Measurements from ENCODE around the gene CANX. TPM values are rescaled to one million over a fixed set of nuclear protein-coding genes. Genes with fewer than 3 reads are reported as not detected.

CANX gene
- total RNA-seq, 1 experiment from 2014 or later = 224 TPM

DNA sequence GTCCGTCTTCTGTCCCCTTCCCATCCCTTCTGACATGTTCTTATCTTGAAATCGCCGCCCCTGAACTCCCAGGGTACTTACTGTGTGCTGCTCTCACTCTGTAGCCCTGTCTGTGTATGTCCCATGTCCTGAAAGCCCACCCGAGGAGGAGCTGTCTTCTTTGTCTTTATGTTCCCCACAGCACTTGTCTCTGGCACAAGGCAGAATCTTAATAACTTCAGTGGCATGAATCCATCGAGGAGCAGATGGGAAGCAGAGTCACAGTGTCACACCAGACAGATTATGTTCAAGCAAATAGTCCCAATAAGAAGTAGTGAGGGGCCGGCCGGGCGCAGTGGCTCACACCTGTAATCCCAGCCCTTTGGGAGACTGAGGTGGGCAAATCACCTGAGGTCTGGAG lies 65.3 kb downstream of the CANX start:
- no peak for DNase-seq
- peaks cover 15% of the 10 kb centered on the region; the same call in 1 of the 2 replicates for H3K36me3 ChIP-seq (ENCODE audit: insufficient read depth, low read length)
- peaks cover 84% of the 10 kb centered on the region for H3K79me2 ChIP-seq (ENCODE audit: low read length)
- H3K27ac ChIP-seq (ENCODE audit: low read length) = no peak overlapping the region
- no peak overlapping the region for H3K4me3 ChIP-seq (ENCODE audit: low read length)
- H4K20me1 ChIP-seq (ENCODE audit: insufficient read depth, low read depth, low read length) = peaks cover 22% of the 10 kb centered on the region
- H3K9me3 ChIP-seq (ENCODE audit: low read length) = no peaks in the 10 kb centered on the region
- no peak overlapping the region for H2AFZ ChIP-seq (ENCODE audit: low read length)
- no peak overlapping the region for H3K9ac ChIP-seq (ENCODE audit: low read length)
- peaks cover 36% of the 10 kb centered on the region for H3K4me1 ChIP-seq (ENCODE audit: low read length)
- no peak overlapping the region for H3K4me2 ChIP-seq (ENCODE audit: low read depth, low read length, poor library complexity, severe bottlenecking)
- H3K27me3 ChIP-seq (ENCODE audit: low read length) = no peaks in the 10 kb centered on the region
- H3K9me2 ChIP-seq (replicated peaks; ENCODE audit: insufficient read depth, low read length) = no peaks in the 10 kb centered on the region

- no peaks in the 10 kb centered on the region for H3K9me3 ChIP-seq (ENCODE audit: low read length)
- H3K4me2 ChIP-seq (ENCODE audit: low read depth, low read length, poor library complexity, severe bottlenecking) = no peak overlapping the region
- H3K4me3 ChIP-seq (ENCODE audit: low read length) = no peak overlapping the region
- peaks cover 74% of the 10 kb centered on the region for H3K79me2 ChIP-seq (ENCODE audit: low read length)
- H4K20me1 ChIP-seq (ENCODE audit: insufficient read depth, low read depth, low read length) = peaks cover 22% of the 10 kb centered on the region
- no peak overlapping the region for H3K9ac ChIP-seq (ENCODE audit: low read length)
- peaks cover 23% of the 10 kb centered on the region for H3K4me1 ChIP-seq (ENCODE audit: low read length)
- no peak overlapping the region for H3K27ac ChIP-seq (ENCODE audit: low read length)
- no peak for DNase-seq
- H3K36me3 ChIP-seq (ENCODE audit: insufficient read depth, low read length) = peaks cover 17% of the 10 kb centered on the region; the same call in 1 of the 2 replicates
- H3K27me3 ChIP-seq (ENCODE audit: low read length) = no peaks in the 10 kb centered on the region
- H2AFZ ChIP-seq (ENCODE audit: low read length) = no peak overlapping the region
- H3K9me2 ChIP-seq (replicated peaks; ENCODE audit: insufficient read depth, low read length) = no peaks in the 10 kb centered on the region
Observed at GRCh38 chr5:179765400-179765799, 66.6 kb downstream of the CANX start.

GRCh38 chr5:179766021-179766725 lies 67.4 kb downstream of the CANX start:
- no peak for DNase-seq
- Histone ChIP-seq H3K4me1 (ENCODE audit: low read length) (peaks cover 22% of the 10 kb centered on the region), H3K27ac (ENCODE audit: low read length) (no peak overlapping the region), H3K4me2 (ENCODE audit: low read depth, low read length, poor library complexity, severe bottlenecking) (no peak overlapping the region), H2AFZ (ENCODE audit: low read length) (no peak overlapping the region), H3K79me2 (ENCODE audit: low read length) (peaks cover 69% of the 10 kb centered on the region), H3K9ac (ENCODE audit: low read length) (no peak overlapping the region), H3K36me3 (ENCODE audit: insufficient read depth, low read length) (peaks cover 24% of the 10 kb centered on the region; the same call in 1 of the 2 replicates), H3K4me3 (ENCODE audit: low read length) (no peak overlapping the region), H3K9me3 (ENCODE audit: low read length) (no peaks in the 10 kb centered on the region), H4K20me1 (ENCODE audit: insufficient read depth, low read depth, low read length) (peaks cover 22% of the 10 kb centered on the region), H3K9me2 (replicated peaks; ENCODE audit: insufficient read depth, low read length) (no peaks in the 10 kb centered on the region), H3K27me3 (ENCODE audit: low read length) (no peaks in the 10 kb centered on the region)

GRCh38 chr5:179766726-179767455 lies 68.1 kb downstream of the CANX start:
- Histone ChIP-seq H3K79me2 (ENCODE audit: low read length) (peaks cover 64% of the 10 kb centered on the region), H3K9me3 (ENCODE audit: low read length) (no peaks in the 10 kb centered on the region), H3K27me3 (ENCODE audit: low read length) (no peaks in the 10 kb centered on the region), H3K4me2 (ENCODE audit: low read depth, low read length, poor library complexity, severe bottlenecking) (no peak overlapping the region), H4K20me1 (ENCODE audit: insufficient read depth, low read depth, low read length) (peaks cover 22% of the 10 kb centered on the region), H3K4me1 (ENCODE audit: low read length) (peaks cover 17% of the 10 kb centered on the region), H2AFZ (ENCODE audit: low read length) (no peak overlapping the region), H3K9ac (ENCODE audit: low read length) (no peak overlapping the region), H3K36me3 (ENCODE audit: insufficient read depth, low read length) (peaks cover 26% of the 10 kb centered on the region; the same call in 1 of the 2 replicates), H3K4me3 (ENCODE audit: low read length) (no peak overlapping the region), H3K27ac (ENCODE audit: low read length) (no peak overlapping the region), H3K9me2 (replicated peaks; ENCODE audit: insufficient read depth, low read length) (no peaks in the 10 kb centered on the region)
- DNase-seq = no peak

- Histone ChIP-seq H3K36me3 (ENCODE audit: insufficient read depth, low read length) (peaks cover 29% of the 10 kb centered on the region; the same call in 1 of the 2 replicates), H3K79me2 (ENCODE audit: low read length) (peaks cover 57% of the 10 kb centered on the region), H2AFZ (ENCODE audit: low read length) (no peak overlapping the region), H3K27me3 (ENCODE audit: low read length) (no peaks in the 10 kb centered on the region), H3K4me2 (ENCODE audit: low read depth, low read length, poor library complexity, severe bottlenecking) (no peak overlapping the region), H3K4me1 (ENCODE audit: low read length) (peaks cover 10% of the 10 kb centered on the region), H4K20me1 (ENCODE audit: insufficient read depth, low read depth, low read length) (peaks cover 22% of the 10 kb centered on the region), H3K4me3 (ENCODE audit: low read length) (no peak overlapping the region), H3K9me2 (replicated peaks; ENCODE audit: insufficient read depth, low read length) (no peaks in the 10 kb centered on the region), H3K9me3 (ENCODE audit: low read length) (no peaks in the 10 kb centered on the region), H3K27ac (ENCODE audit: low read length) (no peak overlapping the region), H3K9ac (ENCODE audit: low read length) (no peak overlapping the region)
- no peak for DNase-seq
Observed at GRCh38 chr5:179767496-179768100, 68.8 kb downstream of the CANX start.

- Histone ChIP-seq H3K4me1 (ENCODE audit: low read length) (peaks cover under 1% of the 10 kb centered on the region), H3K27me3 (ENCODE audit: low read length) (no peaks in the 10 kb centered on the region), H3K9me2 (replicated peaks; ENCODE audit: insufficient read depth, low read length) (no peaks in the 10 kb centered on the region), H3K9me3 (ENCODE audit: low read length) (no peaks in the 10 kb centered on the region), H3K36me3 (ENCODE audit: insufficient read depth, low read length) (peaks cover 29% of the 10 kb centered on the region; the same call in 1 of the 2 replicates), H4K20me1 (ENCODE audit: insufficient read depth, low read depth, low read length) (peaks cover 19% of the 10 kb centered on the region), H3K27ac (ENCODE audit: low read length) (no peak overlapping the region), H3K79me2 (ENCODE audit: low read length) (peaks cover 48% of the 10 kb centered on the region), H3K4me3 (ENCODE audit: low read length) (no peak overlapping the region), H2AFZ (ENCODE audit: low read length) (no peak overlapping the region), H3K9ac (ENCODE audit: low read length) (no peak overlapping the region), H3K4me2 (ENCODE audit: low read depth, low read length, poor library complexity, severe bottlenecking) (no peak overlapping the region)
- no peak for DNase-seq
Observed at GRCh38 chr5:179768326-179769085, 69.7 kb downstream of the CANX start.

- no peaks in the 10 kb centered on the region for H3K27me3 ChIP-seq (ENCODE audit: low read length)
- no peak overlapping the region for H3K4me2 ChIP-seq (ENCODE audit: low read depth, low read length, poor library complexity, severe bottlenecking)
- H3K4me1 ChIP-seq (ENCODE audit: low read length) = no peaks in the 10 kb centered on the region
- no peak for DNase-seq
- no peak overlapping the region for H3K4me3 ChIP-seq (ENCODE audit: low read length)
- peaks cover 40% of the 10 kb centered on the region for H3K79me2 ChIP-seq (ENCODE audit: low read length)
- H3K9me3 ChIP-seq (ENCODE audit: low read length) = no peaks in the 10 kb centered on the region
- no peak overlapping the region for H2AFZ ChIP-seq (ENCODE audit: low read length)
- no peak overlapping the region for H3K9ac ChIP-seq (ENCODE audit: low read length)
- H3K27ac ChIP-seq (ENCODE audit: low read length) = no peak overlapping the region
- no peaks in the 10 kb centered on the region for H3K9me2 ChIP-seq (replicated peaks; ENCODE audit: insufficient read depth, low read length)
- H4K20me1 ChIP-seq (ENCODE audit: insufficient read depth, low read depth, low read length) = peaks cover 12% of the 10 kb centered on the region; the same call in 1 of the 2 replicates
- peaks cover 29% of the 10 kb centered on the region; the same call in 1 of the 2 replicates for H3K36me3 ChIP-seq (ENCODE audit: insufficient read depth, low read length)
Observed at GRCh38 chr5:179769271-179769670, 70.5 kb downstream of the CANX start.
